T-helper 9 cell (primary cell): ENCODE measurements around the gene UBL7.
A peak's percentile ranks its signal among the peaks of the same experiment; 100 is the strongest.
"Not testable (repeated sequence)": the region's sequence is repeated elsewhere in the genome, so short reads cannot be mapped to it uniquely, and the experiment has no call there.

Experiments
- DNase-seq: peaks from one replicate; pipeline ENCODE4 v3.0.0-alpha.2; 2020
- total RNA-seq, 2 donors: gene quantifications; one replicate each; lab custom pipeline; 2026; lab: John Stamatoyannopoulos, UW

UBL7 gene, protein sequence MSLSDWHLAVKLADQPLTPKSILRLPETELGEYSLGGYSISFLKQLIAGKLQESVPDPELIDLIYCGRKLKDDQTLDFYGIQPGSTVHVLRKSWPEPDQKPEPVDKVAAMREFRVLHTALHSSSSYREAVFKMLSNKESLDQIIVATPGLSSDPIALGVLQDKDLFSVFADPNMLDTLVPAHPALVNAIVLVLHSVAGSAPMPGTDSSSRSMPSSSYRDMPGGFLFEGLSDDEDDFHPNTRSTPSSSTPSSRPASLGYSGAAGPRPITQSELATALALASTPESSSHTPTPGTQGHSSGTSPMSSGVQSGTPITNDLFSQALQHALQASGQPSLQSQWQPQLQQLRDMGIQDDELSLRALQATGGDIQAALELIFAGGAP
- total RNA-seq: 11.8 to 37.4 reads per million in 2 donors

GRCh38 chr15:74460871-74461846 is at the start of gene UBL7:
Gene UBL7, minus strand, starts transcription at chr15:74461160. Its CDS starts 2,293 bp downstream, at chr15:74458867.
- DNase-seq: peak; percentile 95

DNA sequence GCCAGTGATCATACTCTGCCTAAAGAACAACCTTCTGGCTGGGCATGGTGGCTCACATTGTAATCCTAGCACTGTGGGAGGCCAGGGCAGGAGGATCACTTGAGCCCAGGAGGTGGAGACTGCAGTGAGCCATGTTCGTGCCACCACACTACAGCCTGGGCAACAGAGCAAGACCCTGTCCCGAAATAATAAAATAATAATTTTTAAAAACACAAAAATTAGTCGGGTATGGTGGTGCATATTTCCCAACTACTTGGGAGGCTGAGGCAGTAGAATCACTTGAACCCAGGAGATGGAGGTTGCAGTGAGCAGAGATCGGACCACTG is 45.5 kb upstream of the UBL7 start:
- no peak for DNase-seq

GRCh38 chr15:74505837-74506514 is 45.0 kb upstream of the UBL7 start:
- no peak for DNase-seq

- no peak for DNase-seq
These were observed 43.9 kb upstream of the UBL7 start for GRCh38 chr15:74504836-74505235.

- DNase-seq: no peak
These were observed 43.5 kb upstream of the UBL7 start for GRCh38 chr15:74504418-74504817.

- DNase-seq: no peak
These were observed 41.3 kb upstream of the UBL7 start for GRCh38 chr15:74502301-74502700.

GRCh38 chr15:74500401-74500800 is 39.4 kb upstream of the UBL7 start:
- no peak for DNase-seq

DNA sequence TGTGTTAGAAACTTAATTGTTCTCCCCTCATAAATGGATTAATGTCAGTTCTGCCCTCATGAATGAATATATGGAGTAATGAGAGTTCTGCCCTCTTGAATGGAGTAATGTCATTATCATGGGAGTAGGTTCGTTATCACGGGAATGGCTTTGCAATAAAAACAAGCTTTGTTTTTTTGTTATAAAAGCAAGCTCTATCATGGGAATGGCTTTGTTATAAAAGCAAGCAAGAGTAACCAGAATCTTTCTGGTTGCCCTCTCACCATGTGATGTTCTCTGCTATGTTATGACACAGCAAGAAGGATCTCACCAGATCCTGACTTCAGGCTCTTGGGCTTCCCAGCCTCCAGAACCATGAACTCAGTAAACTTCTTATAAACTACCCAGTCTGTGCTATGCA is 38.4 kb upstream of the UBL7 start:
- no peak for DNase-seq

GRCh38 chr15:74497584-74497983 is 36.6 kb upstream of the UBL7 start:
- DNase-seq: no peak

- no peak for DNase-seq
These were observed 35.7 kb upstream of the UBL7 start for GRCh38 chr15:74496648-74497047.

GRCh38 chr15:74490339-74490689 is 29.4 kb upstream of the UBL7 start:
- DNase-seq: no peak

DNA sequence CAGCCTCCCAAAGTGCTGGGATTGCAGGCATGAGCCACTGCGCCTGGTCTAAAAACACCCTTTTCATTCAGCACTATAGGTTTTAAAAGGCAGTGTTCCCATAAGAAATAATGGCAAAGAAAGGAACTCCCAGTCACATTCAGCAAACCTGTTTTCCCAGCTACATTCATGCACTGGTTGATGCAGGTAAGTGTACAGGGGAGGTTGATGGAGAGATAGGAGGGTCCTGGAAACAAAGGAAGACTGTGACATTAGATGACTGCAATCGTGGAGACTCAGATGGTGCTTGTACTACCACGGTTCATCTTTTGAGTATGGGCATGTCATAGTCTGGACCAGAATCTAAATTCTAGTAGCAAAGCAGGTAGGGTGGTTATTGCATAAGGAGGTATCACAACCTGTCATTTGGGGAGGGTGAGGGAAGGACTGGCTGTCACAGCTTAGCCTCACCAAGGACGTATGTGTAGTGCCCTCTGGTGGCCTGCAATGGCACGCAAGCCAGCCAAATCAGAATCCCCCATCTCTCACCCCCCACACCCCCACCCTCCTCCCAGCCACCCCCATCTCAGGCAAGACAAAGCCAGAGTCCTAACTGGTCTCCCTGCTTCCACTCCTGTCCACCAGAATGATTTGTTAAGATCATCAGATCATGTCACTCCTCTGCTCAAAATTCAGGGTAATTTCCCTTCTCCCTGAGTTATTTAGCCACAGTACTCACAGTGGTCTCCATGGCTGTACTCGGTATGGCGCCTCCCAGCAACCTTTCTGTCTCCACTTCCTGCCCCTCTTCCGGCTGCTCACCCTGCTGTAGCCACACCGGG is 28.8 kb upstream of the UBL7 start:
- peak; percentile 52 for DNase-seq

DNA sequence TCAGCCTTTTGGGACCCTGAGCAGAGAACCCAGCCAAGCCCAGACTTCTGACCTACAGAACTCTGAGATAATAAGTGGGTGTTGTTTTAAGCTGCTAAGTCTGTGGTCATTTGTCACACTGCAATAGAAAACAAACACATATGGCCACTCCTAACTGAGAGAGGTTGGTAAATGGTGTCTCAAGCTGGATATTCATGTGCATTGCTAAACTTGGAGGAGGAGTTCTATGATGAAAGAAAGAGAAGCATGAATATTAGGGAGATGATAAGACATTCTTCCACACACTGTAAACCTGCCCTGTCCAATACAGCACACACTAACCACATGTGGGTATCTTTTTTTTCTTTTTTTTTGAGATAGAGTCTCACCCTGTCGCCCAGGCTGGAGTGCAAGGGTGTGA is 27.8 kb upstream of the UBL7 start:
- DNase-seq: no peak

- DNase-seq: no peak
These were observed 21.7 kb upstream of the UBL7 start for GRCh38 chr15:74482661-74483060.

DNA sequence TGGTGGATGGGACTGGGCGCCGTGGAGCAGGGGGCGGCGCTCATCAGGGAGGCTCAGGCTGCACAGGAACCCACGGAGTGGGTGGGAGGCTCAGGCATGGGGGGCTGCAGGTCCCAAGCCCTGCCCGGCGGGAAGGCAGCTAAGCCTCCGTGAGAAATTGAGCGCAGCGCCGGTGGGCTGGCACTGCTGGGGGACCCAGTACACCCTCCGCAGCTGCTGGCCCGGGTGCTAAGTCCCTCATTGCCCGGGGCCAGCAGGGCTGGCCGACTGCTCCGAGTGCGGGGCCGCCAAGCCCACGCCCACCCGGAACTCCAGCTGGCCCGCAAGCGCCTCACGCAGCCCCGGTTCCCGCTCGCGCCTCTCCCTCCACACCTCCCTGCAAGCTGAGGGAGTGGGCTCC is 19.4 kb upstream of the UBL7 start:
- not testable (repeated sequence) for DNase-seq

- DNase-seq: not testable (repeated sequence)
These were observed 10.7 kb upstream of the UBL7 start for GRCh38 chr15:74471621-74472020.

DNA sequence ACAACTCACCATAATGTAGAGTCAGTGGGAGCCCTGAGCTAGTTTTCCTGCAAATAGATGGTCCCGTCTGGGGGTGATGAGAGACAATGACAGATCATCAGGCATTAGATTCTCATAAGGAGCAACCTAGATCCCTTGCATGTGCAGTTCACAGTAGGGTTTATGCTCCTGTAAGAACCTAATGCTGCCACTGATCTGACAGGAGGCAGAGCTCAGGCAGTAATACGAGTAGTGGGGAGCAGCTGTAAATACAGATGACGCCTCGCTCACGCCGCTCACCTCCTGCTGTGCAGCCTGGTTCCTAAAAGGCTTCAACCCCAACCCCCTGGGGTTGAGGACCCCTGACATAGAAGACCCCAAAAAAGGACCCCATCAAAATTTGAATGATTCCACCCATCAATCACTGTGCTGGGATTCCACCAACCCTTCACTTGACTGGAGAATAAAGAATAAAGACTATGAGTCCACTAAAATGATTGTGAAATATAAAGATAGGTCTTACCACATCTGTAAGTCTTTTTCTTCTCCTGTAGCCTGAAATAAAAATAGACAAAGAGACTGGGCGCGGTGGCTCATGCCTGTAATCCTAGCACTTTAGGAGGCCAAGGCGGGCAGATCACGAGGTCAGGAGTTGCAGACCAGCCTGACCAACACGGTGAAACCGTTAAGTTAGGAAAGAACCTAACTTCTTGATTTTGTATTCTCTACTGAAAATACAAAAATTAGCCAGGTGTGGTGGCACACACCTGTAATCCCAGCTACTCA is 9.9 kb upstream of the UBL7 start:
- no peak for DNase-seq

GRCh38 chr15:74468341-74469032 is 7.5 kb upstream of the UBL7 start:
- no peak for DNase-seq

DNA sequence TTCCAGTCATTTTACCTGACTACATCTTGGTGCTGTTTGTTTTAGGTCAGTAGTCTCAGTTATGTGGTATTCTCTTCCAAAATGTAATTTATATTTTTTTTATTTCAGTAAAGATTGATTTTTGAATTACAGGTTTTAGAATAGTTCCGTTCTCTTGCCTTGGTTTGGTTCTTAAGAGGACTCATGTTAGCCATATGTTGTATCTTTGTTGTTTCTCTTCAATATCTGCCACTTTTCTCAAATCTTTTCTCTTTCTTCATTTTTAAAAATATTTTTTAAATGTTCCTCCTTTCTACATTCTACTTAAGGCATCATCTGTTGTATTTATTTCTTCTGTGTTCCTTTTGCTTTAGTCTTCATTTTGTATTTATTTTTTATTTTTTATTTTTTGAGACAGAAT is 5.6 kb upstream of the UBL7 start:
- no peak for DNase-seq

- no peak for DNase-seq
These were observed 3.9 kb upstream of the UBL7 start for GRCh38 chr15:74464897-74465296.

DNA sequence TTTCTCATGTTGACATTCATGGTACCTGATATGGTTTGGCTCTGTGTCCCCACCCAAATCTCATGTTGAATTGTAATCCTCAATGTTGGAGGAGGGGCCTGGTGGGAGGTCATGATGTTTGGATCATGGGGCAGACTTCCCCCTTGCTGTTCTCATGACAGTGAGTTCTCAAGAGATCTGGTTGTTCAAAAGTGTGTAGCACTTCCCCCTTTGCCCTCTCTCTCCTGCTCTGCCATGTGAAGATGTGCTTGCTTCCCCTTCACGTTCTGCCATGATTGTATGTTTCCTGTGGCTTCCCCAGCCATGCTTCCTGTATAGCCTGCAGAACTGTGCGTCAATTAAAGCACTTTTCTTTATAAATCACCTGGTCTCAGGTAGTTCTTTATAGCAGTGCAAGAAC is 3.3 kb upstream of the UBL7 start:
- DNase-seq: no peak
